ENCODE measurements around the gene ABLIM2.

GRCh38 chr4:8177552-8177951, 18.9 kb upstream of the ABLIM2 start:
- TF ChIP-seq HDAC2 (IDR thresholded peaks at IDR 0.05) (no peak), CTCF (IDR thresholded peaks at IDR 0.05) (no peak), POLR2A (IDR thresholded peaks at IDR 0.05; ENCODE audit: low read length) (no peak), HOXA7 (CRISPR knock-in tag; IDR thresholded peaks at IDR 0.05) (no peak), CHD4 (IDR thresholded peaks at IDR 0.05; ENCODE audit: borderline replicate concordance) (no peak), POLR2AphosphoS2 (conservative IDR thresholded peaks at IDR 0.05; ENCODE audit: low read length) (no peak), HOXB5 (CRISPR knock-in tag; IDR thresholded peaks at IDR 0.05) (no peak), ZC3H11A (IDR thresholded peaks at IDR 0.05) (no peak), JUNB (IDR thresholded peaks at IDR 0.05) (no peak), RFX5 (IDR thresholded peaks at IDR 0.05) (no peak), EP300 (IDR thresholded peaks at IDR 0.05) (no peak), MYC (IDR thresholded peaks at IDR 0.05; ENCODE audit: borderline replicate concordance, low read length) (no peak), ZNF302 (CRISPR knock-in tag; IDR thresholded peaks at IDR 0.05) (no peak), ZSCAN20 (CRISPR knock-in tag; IDR thresholded peaks at IDR 0.05) (no peak)
